DMS153 treated with DMSO at 0.1 percent for 48 hours (cell line): ENCODE results near the gene MATR3.
A peak's percentile ranks its signal among the peaks of the same experiment; 100 is the strongest.
"Not testable (repeated sequence)": the region's sequence is repeated elsewhere in the genome, so short reads cannot be mapped to it uniquely, and the experiment has no call there.

ENCODE experiments used
- DNase-seq: peaks from one replicate; lab custom pipeline; 2025; ENCODE audit not compliant: unreplicated experiment; lab: John Stamatoyannopoulos, UW

MATR3 gene

GRCh38 chr5:139293507-139294373 lies at the start of gene MATR3:
Gene MATR3, plus strand, starts transcription at chr5:139293740. Its CDS starts 13,676 bp downstream, at chr5:139307416.
- peak; percentile 34 for DNase-seq

- DNase-seq = no peak
Measured at GRCh38 chr5:139245637-139246339, 47.8 kb upstream of the MATR3 start.

- no peak for DNase-seq
Measured at GRCh38 chr5:139246394-139246793, 47.1 kb upstream of the MATR3 start.

GRCh38 chr5:139248826-139249453 lies 44.6 kb upstream of the MATR3 start:
- DNase-seq = no peak

GRCh38 chr5:139251281-139251687 lies 42.3 kb upstream of the MATR3 start:
- DNase-seq = no peak

GRCh38 chr5:139251695-139252288 lies 41.7 kb upstream of the MATR3 start:
- no peak for DNase-seq

- no peak for DNase-seq
Measured at GRCh38 chr5:139253115-139253514, 40.4 kb upstream of the MATR3 start.

GRCh38 chr5:139256820-139257219 lies 36.7 kb upstream of the MATR3 start:
- DNase-seq = no peak

GRCh38 chr5:139262059-139262741 lies 31.3 kb upstream of the MATR3 start:
- no peak for DNase-seq

GRCh38 chr5:139262742-139263445 lies 30.6 kb upstream of the MATR3 start:
- peak; percentile 41 for DNase-seq

GRCh38 chr5:139263536-139263935 lies 30.0 kb upstream of the MATR3 start:
- no peak for DNase-seq

GRCh38 chr5:139263946-139264345 lies 29.6 kb upstream of the MATR3 start:
- DNase-seq = no peak

GRCh38 chr5:139265001-139265400 lies 28.5 kb upstream of the MATR3 start:
- no peak for DNase-seq

- DNase-seq = no peak
Measured at GRCh38 chr5:139266236-139266635, 27.3 kb upstream of the MATR3 start.

- no peak for DNase-seq
Measured at GRCh38 chr5:139267481-139267880, 26.1 kb upstream of the MATR3 start.

GRCh38 chr5:139268364-139269202 lies 25.0 kb upstream of the MATR3 start:
- DNase-seq = no peak

GRCh38 chr5:139270718-139271117 lies 22.8 kb upstream of the MATR3 start:
- DNase-seq = not testable (repeated sequence)

- DNase-seq = peak; percentile 1
Measured at GRCh38 chr5:139271201-139272027, 22.1 kb upstream of the MATR3 start.
